GM13976 (cell line): Measurements from ENCODE around the gene GAGE12J.

Source experiments
- DNase-seq: peaks from one replicate; pipeline ENCODE4 v3.0.0; 2012; ENCODE audit warnings: low spot score
- in situ Hi-C: fragments of 300-500 bp; cut with MboI; formaldehyde crosslinking; loops from one replicate; pipeline ENCODE4 v1.12.0; 2022; ENCODE audit warnings: low sequenced_read_pairs, mixed read lengths, inconsistent platforms; ENCODE audit not compliant: unreplicated experiment
- TF ChIP-seq, protein P1 (sequence below): IDR thresholded peaks from 2 replicates; pipeline ENCODE4 v1.5.1; 2012; ENCODE audit warnings: borderline replicate concordance, mild to moderate bottlenecking; ENCODE audit not compliant: insufficient read depth; ENCODE audit errors: extremely low read depth, missing control alignments, control extremely low read depth

GAGE12J gene

DNA sequence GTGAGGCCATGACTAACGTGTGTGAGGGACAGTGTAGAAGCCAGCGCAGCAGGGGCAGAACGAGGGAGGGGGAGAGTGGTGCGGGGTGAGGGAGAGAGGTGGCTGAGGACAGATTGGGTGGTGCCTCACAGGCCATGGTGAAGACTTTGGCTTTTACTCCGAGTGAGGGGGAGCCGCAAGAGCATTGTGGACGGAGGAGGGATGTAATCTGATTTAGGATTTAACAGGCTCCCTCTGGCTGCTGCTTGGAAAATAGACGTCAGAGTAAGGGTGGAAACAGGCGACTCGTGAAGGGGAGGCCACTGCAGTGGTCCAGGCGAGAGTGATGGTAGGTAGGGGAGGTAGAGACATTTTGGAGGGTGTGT lies 39.2 kb upstream of the GAGE12J start:
- TF ChIP-seq, protein P1, sequence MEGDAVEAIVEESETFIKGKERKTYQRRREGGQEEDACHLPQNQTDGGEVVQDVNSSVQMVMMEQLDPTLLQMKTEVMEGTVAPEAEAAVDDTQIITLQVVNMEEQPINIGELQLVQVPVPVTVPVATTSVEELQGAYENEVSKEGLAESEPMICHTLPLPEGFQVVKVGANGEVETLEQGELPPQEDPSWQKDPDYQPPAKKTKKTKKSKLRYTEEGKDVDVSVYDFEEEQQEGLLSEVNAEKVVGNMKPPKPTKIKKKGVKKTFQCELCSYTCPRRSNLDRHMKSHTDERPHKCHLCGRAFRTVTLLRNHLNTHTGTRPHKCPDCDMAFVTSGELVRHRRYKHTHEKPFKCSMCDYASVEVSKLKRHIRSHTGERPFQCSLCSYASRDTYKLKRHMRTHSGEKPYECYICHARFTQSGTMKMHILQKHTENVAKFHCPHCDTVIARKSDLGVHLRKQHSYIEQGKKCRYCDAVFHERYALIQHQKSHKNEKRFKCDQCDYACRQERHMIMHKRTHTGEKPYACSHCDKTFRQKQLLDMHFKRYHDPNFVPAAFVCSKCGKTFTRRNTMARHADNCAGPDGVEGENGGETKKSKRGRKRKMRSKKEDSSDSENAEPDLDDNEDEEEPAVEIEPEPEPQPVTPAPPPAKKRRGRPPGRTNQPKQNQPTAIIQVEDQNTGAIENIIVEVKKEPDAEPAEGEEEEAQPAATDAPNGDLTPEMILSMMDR: no peak
- DNase-seq: no peak
- in situ Hi-C loops: no loop called here

DNA sequence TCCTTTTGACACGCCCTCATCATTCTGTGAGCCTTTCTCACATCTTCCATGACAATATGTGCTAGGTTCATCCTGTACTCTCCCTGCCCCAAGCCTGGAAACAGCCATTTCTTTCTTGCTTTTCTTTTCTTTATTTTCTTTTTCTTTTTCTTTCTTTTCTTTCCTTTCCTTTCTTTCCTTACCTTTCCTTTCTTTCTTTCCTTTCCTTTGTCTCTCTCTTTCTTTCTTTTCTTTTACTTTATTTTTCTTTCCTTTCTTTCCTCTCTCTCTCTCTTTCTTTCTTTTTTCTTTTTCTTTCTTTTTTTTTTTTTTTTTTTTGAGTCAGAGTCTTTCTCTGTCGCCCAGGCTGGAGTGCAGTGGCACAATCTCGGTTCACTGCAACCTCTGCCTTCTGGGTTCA lies 37.6 kb upstream of the GAGE12J start:
- in situ Hi-C loops: no loop called here
- DNase-seq: no peak
- TF ChIP-seq, protein P1: no peak

- in situ Hi-C loops: no loop called here
- TF ChIP-seq, protein P1: no peak
- no peak for DNase-seq
Measured at GRCh38 chrX:49286136-49286535, 35.7 kb upstream of the GAGE12J start.

- in situ Hi-C loops: no loop called here
- no peak for DNase-seq
- TF ChIP-seq, protein P1: no peak
Measured at GRCh38 chrX:49286581-49286980, 35.3 kb upstream of the GAGE12J start.

GRCh38 chrX:49287665-49288064 lies 34.2 kb upstream of the GAGE12J start:
- in situ Hi-C loops: no loop called here
- no peak for DNase-seq
- TF ChIP-seq, protein P1: no peak

GRCh38 chrX:49290215-49290614 lies 31.6 kb upstream of the GAGE12J start:
- TF ChIP-seq, protein P1: no peak
- DNase-seq: no peak
- in situ Hi-C loops: no loop called here
